Thymus (tissue), 11 donors: ENCODE results near the gene RNF152. TPM values are rescaled to one million over a fixed set of nuclear protein-coding genes. Genes with fewer than 3 reads are reported as not detected.

ENCODE experiments used
- DNase-seq, 9 donors: peaks; one replicate each; pipeline ENCODE4 v3.0.0-alpha.2; 2013; ENCODE audit warnings: low spot score in 9 of 9, low read depth in 6 of 9, missing footprints in 1 of 9
- H3K27ac ChIP-seq, 2 donors: one replicate each; pipeline ENCODE4 v1.5.1; 2013; ENCODE audit warnings: control low read depth in 1 of 2, low read depth in 1 of 2, low read length in 1 of 2, mild to moderate bottlenecking in 1 of 2, moderate library complexity in 1 of 2
- H3K27me3 ChIP-seq, 2 donors: one replicate each; pipeline ENCODE4 v1.5.1; 2013; ENCODE audit warnings: low read length in 1 of 2; ENCODE audit not compliant: control insufficient read depth in 2 of 2, insufficient read depth in 1 of 2
- H3K36me3 ChIP-seq, 2 donors: one replicate each; pipeline ENCODE4 v1.5.1; 2013; ENCODE audit warnings: low read length in 1 of 2, mild to moderate bottlenecking in 1 of 2, moderate library complexity in 1 of 2; ENCODE audit not compliant: control insufficient read depth in 2 of 2, insufficient read depth in 2 of 2
- H3K4me1 ChIP-seq, 2 donors: one replicate each; pipeline ENCODE4 v1.5.1; 2013; ENCODE audit warnings: low read length in 2 of 2; ENCODE audit not compliant: control insufficient read depth in 2 of 2, insufficient read depth in 2 of 2
- H3K4me3 ChIP-seq, 2 donors: one replicate each; pipeline ENCODE4 v1.5.1; 2013; ENCODE audit warnings: low read length in 2 of 2, control low read depth in 1 of 2, mild to moderate bottlenecking in 1 of 2
- H3K9me3 ChIP-seq, 2 donors: one replicate each; pipeline ENCODE4 v1.5.1; 2013; ENCODE audit warnings: low read length in 1 of 2, mild to moderate bottlenecking in 1 of 2; ENCODE audit not compliant: control insufficient read depth in 2 of 2, insufficient read depth in 1 of 2
- WGBS: extraction: QIAGEN DNeasy Blood & Tissue Kit; methylation state at CpG from one replicate; pipeline ENCODE4 v1.1.7; 2013; 5-methylcytosine and 5-hydroxymethylcytosine counted together
- polyA plus RNA-seq: library from polyadenylated mRNA; stranded (reverse); fragments of 200-250 nt; gene quantifications from one replicate; pipeline ENCODE4 v1.2.3, GENCODE V29; 2013
- total RNA-seq: library from RNA; stranded (reverse); fragments of 120-200 nt; gene quantifications from one replicate; pipeline ENCODE4 v1.2.4, GENCODE V29; 2013
- donor health status: healthy.

Gene RNF152
- total and polyA plus RNA-seq, 2 donors, result 0.85 to 1.0 TPM

DNA sequence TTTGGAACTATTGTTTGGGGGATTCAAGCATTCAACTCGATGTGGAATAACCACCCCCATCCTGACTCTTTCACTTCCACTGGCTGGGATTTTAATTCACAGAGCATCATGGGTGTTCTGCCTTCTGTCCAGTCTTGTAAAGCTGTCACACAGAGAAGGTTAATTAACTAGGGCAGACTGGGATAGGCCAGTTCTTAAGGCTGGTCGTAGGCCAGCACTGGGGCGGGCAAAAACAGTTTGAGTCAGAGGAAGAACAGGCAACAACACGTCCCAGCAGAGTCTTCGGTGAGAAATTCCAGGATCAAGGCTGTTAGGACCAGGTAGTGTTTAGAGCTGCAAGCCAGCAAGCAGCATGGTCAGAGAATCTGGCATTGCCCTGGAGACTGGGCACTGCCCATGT, 4.0 kb upstream of the RNF152 start:
- Histone ChIP-seq H3K27me3 (peaks cover 31 to 59% of the 10 kb centered on the region in 2 donors), H3K4me3 (no peak overlapping the region), H3K36me3 (no peaks in the 10 kb centered on the region), H3K9me3 (peaks cover 0 to 4% of the 10 kb centered on the region in 2 donors), H3K4me1 (peaks cover 7 to 10% of the 10 kb centered on the region in 2 donors), H3K27ac (no peak overlapping the region)
- 49% methylated on average over 5 of the region's 5 CpGs for WGBS
- peak in 1 of 9 donors; percentile 18 for DNase-seq

DNA sequence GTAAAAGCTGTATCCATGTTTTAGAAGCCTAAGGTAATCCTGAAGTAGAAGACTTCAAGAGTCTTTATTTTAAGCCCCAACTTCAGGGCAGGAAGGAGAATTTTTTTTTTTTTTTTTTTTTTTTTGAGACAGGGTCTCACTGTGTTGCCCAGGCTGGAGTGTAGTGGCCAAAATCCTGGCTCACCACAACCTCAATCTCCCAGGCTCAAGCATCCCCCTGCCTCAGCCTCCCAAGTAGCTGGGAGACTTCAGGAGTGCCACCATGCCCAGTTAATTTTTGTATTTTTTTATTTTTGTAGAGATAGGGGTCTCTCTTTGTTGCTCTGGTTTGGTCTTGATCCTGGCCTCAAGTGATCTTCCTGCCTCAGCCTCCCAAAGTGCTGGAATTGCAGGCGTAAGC, 3.3 kb upstream of the RNF152 start:
- H3K9me3 ChIP-seq, result peaks cover 0 to 4% of the 10 kb centered on the region in 2 donors
- no peak overlapping the region for H3K27ac ChIP-seq
- H3K27me3 ChIP-seq, result peaks cover 34 to 63% of the 10 kb centered on the region in 2 donors
- no peaks in the 10 kb centered on the region for H3K36me3 ChIP-seq
- DNase-seq, result no peak
- 100% methylated on average over 1 of the region's 1 CpG for WGBS
- peaks cover 7 to 10% of the 10 kb centered on the region in 2 donors for H3K4me1 ChIP-seq
- H3K4me3 ChIP-seq, result no peak overlapping the region

DNA sequence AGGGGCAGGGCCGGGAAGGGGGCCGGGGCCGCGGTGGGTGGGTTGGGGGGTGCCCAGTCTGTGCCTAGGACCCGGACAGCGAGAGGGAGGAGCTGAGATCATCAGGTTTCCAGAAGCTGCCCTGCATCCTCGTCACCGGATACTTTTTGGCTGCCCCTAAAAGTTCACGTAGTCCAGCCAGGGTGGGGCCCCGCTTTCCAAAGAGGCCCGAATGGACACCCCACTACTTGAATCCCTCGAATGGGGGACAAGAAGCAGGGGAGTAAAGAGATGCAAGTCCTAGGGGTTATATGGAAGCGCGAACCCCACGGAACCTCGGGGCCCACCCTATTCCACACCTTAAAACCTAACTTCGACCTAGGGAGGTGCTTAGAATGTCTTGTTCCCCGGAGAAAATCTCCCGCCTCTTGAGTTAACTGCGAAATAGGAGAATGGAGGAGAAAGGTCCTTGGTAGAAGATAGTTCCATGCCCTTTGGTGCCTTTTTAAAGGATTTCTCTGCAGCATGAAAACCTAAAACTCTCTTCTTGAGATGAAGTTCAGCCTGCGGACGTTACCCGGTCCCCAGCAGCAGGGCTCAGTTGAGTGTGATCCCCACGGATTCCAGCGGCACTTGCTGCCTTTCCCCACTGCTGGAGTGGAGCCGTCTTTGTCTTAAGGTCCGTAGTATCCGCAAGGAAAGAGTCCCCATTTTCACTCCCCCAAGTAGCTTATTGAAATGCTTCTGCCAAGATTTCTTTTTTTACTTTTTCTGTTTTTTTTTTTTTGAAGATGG, 2.1 kb upstream of the RNF152 start:
- Histone ChIP-seq H3K4me1 (peaks cover 7 to 10% of the 10 kb centered on the region in 2 donors), H3K27me3 (peaks cover 37 to 72% of the 10 kb centered on the region in 2 donors), H3K36me3 (no peaks in the 10 kb centered on the region), H3K4me3 (peak overlapping the region; percentile 27 to 76), H3K9me3 (peaks cover 0 to 4% of the 10 kb centered on the region in 2 donors), H3K27ac (no peak overlapping the region)
- 19% methylated on average over 28 of the region's 28 CpGs for WGBS
- DNase-seq, result no peak

DNA sequence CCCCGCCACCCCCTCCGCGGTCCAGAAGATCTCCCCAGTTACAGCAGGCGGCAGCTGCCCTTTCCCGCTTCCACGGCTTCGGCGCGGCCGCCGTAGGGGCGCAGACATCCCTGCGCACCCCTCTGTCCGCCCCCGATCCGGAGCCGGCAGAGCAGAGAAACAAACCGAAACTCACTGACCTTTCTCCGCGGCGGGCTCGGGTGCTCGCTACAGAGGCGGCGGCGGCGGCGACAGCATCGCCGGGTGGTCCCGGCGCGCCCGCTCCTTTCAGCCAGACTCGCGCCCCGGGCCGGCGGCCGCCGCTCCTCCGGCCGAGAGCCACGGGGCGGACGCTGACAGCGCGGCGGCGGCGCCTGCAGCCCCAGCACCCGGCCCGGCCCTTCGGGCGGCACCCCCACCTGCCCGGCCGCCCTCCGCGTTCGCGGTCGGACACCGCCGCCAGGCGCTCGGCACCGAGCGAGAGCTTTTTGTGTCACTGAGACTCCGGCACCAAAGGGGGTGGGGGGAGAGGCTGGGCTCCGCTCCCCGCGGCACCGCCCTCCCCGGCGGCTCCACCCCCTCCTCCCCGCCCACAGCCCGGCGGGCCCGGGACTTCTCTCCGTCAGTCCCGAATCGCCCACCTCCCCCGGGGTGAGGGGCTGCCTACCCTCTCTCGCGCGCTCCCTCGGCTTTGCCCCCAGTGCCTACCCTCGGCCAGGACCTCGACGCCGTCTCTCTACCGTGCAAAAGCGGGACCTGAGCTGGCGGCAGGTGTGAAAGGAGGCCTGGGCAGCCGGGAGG, 1.4 kb upstream of the RNF152 start:
- Histone ChIP-seq H3K36me3 (no peaks in the 10 kb centered on the region), H3K27ac (no peak overlapping the region), H3K4me1 (peaks cover 7 to 10% of the 10 kb centered on the region in 2 donors), H3K27me3 (peaks cover 37 to 77% of the 10 kb centered on the region in 2 donors), H3K4me3 (peak overlapping the region; percentile 45 to 76), H3K9me3 (peaks cover 0 to 4% of the 10 kb centered on the region in 2 donors)
- peak in 7 of 9 donors; percentile 30 to 75 (median 47) for DNase-seq
- WGBS, result under 1% methylated on average over 95 of the region's 95 CpGs

DNA sequence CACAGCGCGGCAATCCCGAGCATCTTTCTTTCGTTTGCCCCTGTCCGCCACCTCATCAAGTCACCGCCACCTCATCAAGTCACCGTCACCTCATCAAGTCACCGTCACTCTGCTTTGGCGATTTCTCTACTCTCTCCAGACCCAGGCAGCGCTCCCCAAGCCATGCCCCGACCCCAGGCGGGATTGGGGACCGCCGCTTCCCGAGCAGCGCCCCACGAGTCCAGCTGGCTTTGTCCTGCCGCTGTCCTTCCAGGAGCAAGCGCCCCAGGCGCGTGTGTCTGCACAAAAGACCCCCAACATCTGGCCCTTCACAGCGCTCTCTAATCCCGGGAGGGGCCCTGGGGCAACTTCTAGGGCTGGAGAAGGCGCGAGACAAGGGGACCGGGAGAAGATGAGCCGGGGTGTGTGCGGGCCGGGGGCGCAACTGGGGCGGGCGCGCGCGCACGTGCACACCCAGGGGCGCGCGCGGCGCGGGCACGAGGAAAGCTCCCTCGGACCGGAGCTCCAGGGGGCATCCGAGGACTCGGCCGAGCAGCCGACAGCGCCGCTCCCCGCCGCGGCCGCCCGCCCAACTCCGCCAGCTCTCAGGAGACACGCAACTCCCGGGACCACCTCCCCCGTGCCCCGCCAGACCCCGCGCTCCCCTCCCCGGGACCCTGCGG, 633 bp upstream of the RNF152 start:
- H3K27ac ChIP-seq, result no peak overlapping the region
- no peaks in the 10 kb centered on the region for H3K36me3 ChIP-seq
- peak overlapping the region; percentile 45 to 76 for H3K4me3 ChIP-seq
- peak in 2 of 9 donors; percentile 18 to 30 for DNase-seq
- H3K4me1 ChIP-seq, result peaks cover 7 to 10% of the 10 kb centered on the region in 2 donors
- peaks cover 0 to 4% of the 10 kb centered on the region in 2 donors for H3K9me3 ChIP-seq
- 1% methylated on average over 65 of the region's 65 CpGs for WGBS
- H3K27me3 ChIP-seq, result peaks cover 37 to 77% of the 10 kb centered on the region in 2 donors

DNA sequence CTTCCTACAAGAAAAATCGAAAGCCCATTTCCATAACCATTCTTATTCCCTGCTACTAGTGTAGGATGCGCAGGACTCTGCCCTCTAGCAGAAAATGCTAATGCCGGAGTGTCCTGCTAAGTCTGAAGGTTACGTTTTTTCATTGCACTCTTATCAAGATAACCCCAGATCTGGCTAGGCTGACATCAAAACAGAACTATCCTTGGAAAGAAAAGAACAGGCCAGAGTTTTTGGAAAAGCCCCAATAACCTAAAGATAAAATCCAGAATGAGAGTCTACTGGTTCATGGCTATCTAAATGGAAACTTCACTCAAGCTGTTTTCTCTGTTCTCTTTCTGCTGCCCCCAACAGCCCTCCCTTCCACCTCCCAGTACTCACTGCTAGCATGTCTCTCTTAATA, 913 bp downstream of the RNF152 start:
- Histone ChIP-seq H3K27ac (no peak overlapping the region), H3K9me3 (peaks cover 0 to 4% of the 10 kb centered on the region in 2 donors), H3K36me3 (no peaks in the 10 kb centered on the region), H3K4me1 (peaks cover 7 to 10% of the 10 kb centered on the region in 2 donors), H3K4me3 (no peak overlapping the region), H3K27me3 (peaks cover 37 to 72% of the 10 kb centered on the region in 2 donors)
- WGBS, result 87% methylated on average over 4 of the region's 4 CpGs
- DNase-seq, result no peak

DNA sequence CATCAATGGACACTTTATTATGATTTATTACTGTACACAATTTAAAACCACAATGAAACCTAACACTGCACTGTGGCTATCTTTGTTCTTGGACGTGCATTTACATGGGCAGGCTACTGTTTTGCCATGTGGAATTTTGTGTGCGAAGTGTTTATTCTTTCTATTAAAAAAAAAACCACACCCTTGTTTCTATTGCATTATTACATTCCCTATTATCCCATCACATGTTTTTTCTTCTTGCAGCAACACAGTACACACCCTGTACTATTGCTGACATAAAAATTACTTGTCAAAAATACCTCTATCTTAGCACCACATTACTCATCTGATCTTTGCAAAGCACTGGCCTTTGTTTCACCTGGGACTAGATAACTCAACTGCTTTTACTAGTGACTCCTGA, 1.5 kb downstream of the RNF152 start:
- peaks cover 0 to 4% of the 10 kb centered on the region in 2 donors for H3K9me3 ChIP-seq
- no peaks in the 10 kb centered on the region for H3K36me3 ChIP-seq
- 89% methylated on average over 2 of the region's 2 CpGs for WGBS
- DNase-seq, result no peak
- H3K27ac ChIP-seq, result no peak overlapping the region
- H3K4me1 ChIP-seq, result peaks cover 7 to 10% of the 10 kb centered on the region in 2 donors
- H3K27me3 ChIP-seq, result peaks cover 37 to 67% of the 10 kb centered on the region in 2 donors
- H3K4me3 ChIP-seq, result no peak overlapping the region

DNA sequence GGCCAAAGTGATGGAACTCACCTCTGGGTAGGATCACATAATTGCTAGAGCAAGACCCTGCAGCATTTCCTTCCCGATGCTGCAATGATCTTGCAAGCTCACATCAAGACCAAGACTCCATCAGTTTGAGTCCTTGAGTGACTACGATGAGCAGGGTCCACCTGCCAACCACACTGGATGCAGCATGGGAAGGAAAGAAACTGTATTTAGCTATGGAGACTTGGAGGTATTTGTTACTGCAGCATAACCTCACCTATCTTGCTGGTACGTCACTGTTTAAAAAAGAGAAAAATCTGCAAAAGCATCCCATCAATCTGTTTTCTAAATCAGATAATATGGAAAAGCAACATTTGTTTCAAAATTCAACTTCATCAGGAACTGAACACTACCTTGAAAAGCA, 2.5 kb downstream of the RNF152 start:
- 97% methylated on average over 3 of the region's 3 CpGs for WGBS
- H3K4me3 ChIP-seq, result no peak overlapping the region
- H3K27ac ChIP-seq, result no peak overlapping the region
- H3K4me1 ChIP-seq, result peaks cover 7 to 10% of the 10 kb centered on the region in 2 donors
- H3K27me3 ChIP-seq, result peaks cover 37 to 58% of the 10 kb centered on the region in 2 donors
- H3K9me3 ChIP-seq, result peaks cover 0 to 4% of the 10 kb centered on the region in 2 donors
- no peaks in the 10 kb centered on the region for H3K36me3 ChIP-seq
- DNase-seq, result no peak
